H1 (cell line): ENCODE results near the gene NTN5. TPM values are rescaled to one million over a fixed set of nuclear protein-coding genes. Genes with fewer than 3 reads are reported as not detected.

Experiments
- CTCF ChIA-PET: fragments of 300-600 bp; sonication (Branson Sonifier 250); formaldehyde crosslinking; loops from one replicate; lab custom pipeline; 2021; ENCODE audit not compliant: partially characterized antibody; lab: Charles Lee
- POLR2A ChIA-PET: fragments of 300-600 bp; sonication (Branson Sonifier 250); formaldehyde crosslinking; loops from one replicate; lab custom pipeline; 2021; ENCODE audit warnings: inconsistent platforms; ENCODE audit not compliant: partially characterized antibody; lab: Charles Lee
- DNase-seq, 2 experiments: peaks; one replicate each; pipeline versions ENCODE4 v3.0.0 to v3.0.0-alpha.2; 2010 to 2022; ENCODE audit warnings: low spot score in 2 of 2, low read depth in 1 of 2, mixed read lengths in 1 of 2
- FAIRE-seq: peaks from 2 replicates; lab custom pipeline; 2011; peaks lifted over from hg19 to GRCh38; lab: Jason Lieb, UNC
- H2AFZ ChIP-seq: 2 replicates; pipeline ENCODE4 v1.8.1; 2012; ENCODE audit warnings: low read length, inconsistent platforms
- H2AK5ac ChIP-seq: 2 replicates; pipeline ENCODE4 v1.6.1; 2013; ENCODE audit warnings: low read depth, low read length
- H2BK120ac ChIP-seq: replicated peaks from 2 replicates; pipeline ENCODE3; 2013; ENCODE audit warnings: low read depth, low read length, inconsistent platforms
- H2BK12ac ChIP-seq: 2 replicates; pipeline ENCODE4 v1.6.1; 2013; ENCODE audit warnings: low read depth, low read length
- H2BK15ac ChIP-seq: 2 replicates; pipeline ENCODE4 v1.6.1; 2013; ENCODE audit warnings: low read length
- H2BK20ac ChIP-seq: 2 replicates; pipeline ENCODE4 v1.6.1; 2013; ENCODE audit warnings: low read length
- H2BK5ac ChIP-seq: 2 replicates; pipeline ENCODE4 v1.6.1; 2013; ENCODE audit warnings: low read depth, low read length
- H3K14ac ChIP-seq: 2 replicates; pipeline ENCODE4 v1.6.1; 2013; ENCODE audit warnings: inconsistent platforms; ENCODE audit not compliant: insufficient read length
- H3K18ac ChIP-seq: 2 replicates; pipeline ENCODE4 v1.6.1; 2013; ENCODE audit warnings: low read length; ENCODE audit errors: extremely low read depth
- H3K23ac ChIP-seq: 2 replicates; pipeline ENCODE4 v1.6.1; 2013; ENCODE audit warnings: inconsistent platforms; ENCODE audit not compliant: insufficient read length
- H3K23me2 ChIP-seq: 2 replicates; pipeline ENCODE4 v1.6.1; 2013; ENCODE audit warnings: low read depth, low read length
- H3K27ac ChIP-seq: 2 replicates; pipeline ENCODE4 v1.6.1; 2011; ENCODE audit warnings: low read depth, low read length, inconsistent platforms
- H3K27me3 ChIP-seq, 4 experiments: replicated peaks in 1 of 4; 1 replicate in 1 of 4; 2 replicates in 3 of 4; pipeline versions ENCODE4 v1.6.1 to v1.8.1; 2011 to 2013; ENCODE audit warnings: low read length in 3 of 4, mild to moderate bottlenecking in 3 of 4, inconsistent platforms in 2 of 4, mixed read lengths in 2 of 4, moderate library complexity in 1 of 4; ENCODE audit not compliant: control insufficient read depth in 3 of 4, insufficient read depth in 3 of 4; ENCODE audit errors: extremely low read depth in 1 of 4
- H3K36me3 ChIP-seq, 4 experiments: 2 replicates each; pipeline versions ENCODE4 v1.6.1 to v1.8.1; 2011 to 2013; ENCODE audit warnings: mild to moderate bottlenecking in 4 of 4, low read length in 3 of 4, moderate library complexity in 2 of 4, control low read depth in 1 of 4, inconsistent platforms in 1 of 4; ENCODE audit not compliant: insufficient read depth in 4 of 4, control insufficient read depth in 2 of 4
- H3K4ac ChIP-seq: replicated peaks from 2 replicates; pipeline ENCODE3; 2013; ENCODE audit warnings: low read length, low read depth, mixed read lengths, inconsistent platforms; ENCODE audit not compliant: insufficient read length
- H3K4me1 ChIP-seq, 4 experiments: replicated peaks in 1 of 4; 1 replicate in 1 of 4; 2 replicates in 3 of 4; pipeline versions ENCODE4 v1.6.1 to v1.8.1; 2011 to 2013; ENCODE audit warnings: low read length in 3 of 4, inconsistent platforms in 2 of 4, mixed read lengths in 1 of 4; ENCODE audit not compliant: insufficient read depth in 4 of 4, control insufficient read depth in 3 of 4
- H3K4me2 ChIP-seq, 2 experiments: 2 replicates each; pipeline versions ENCODE4 v1.6.1 to v1.8.1; 2011 to 2013; ENCODE audit warnings: low read depth in 2 of 2, low read length in 2 of 2, control low read depth in 1 of 2, inconsistent platforms in 1 of 2, mild to moderate bottlenecking in 1 of 2; ENCODE audit not compliant: insufficient read depth in 1 of 2
- H3K4me3 ChIP-seq, 4 experiments: fragments of 200-600, 300-600 bp in 1 of 4; sonication (generic), shearing (Covaris generic), sonication (Bioruptor Twin) in 1 of 4; 2 replicates each; pipeline versions ENCODE4 v1.5.1 to v1.8.1; 2011 to 2016; ENCODE audit warnings: low read length in 4 of 4, low read depth in 3 of 4, control low read depth in 2 of 4, inconsistent platforms in 2 of 4, mild to moderate bottlenecking in 2 of 4, mixed read lengths in 1 of 4, moderate library complexity in 1 of 4; ENCODE audit not compliant: insufficient read depth in 2 of 4; ENCODE audit errors: extremely low read depth in 1 of 4
- H3K56ac ChIP-seq: replicated peaks from 2 replicates; pipeline ENCODE3; 2013; ENCODE audit warnings: low read depth, mild to moderate bottlenecking, mixed read lengths, low read length, inconsistent platforms; ENCODE audit not compliant: insufficient read length
- H3K79me1 ChIP-seq: 2 replicates; pipeline ENCODE4 v1.6.1; 2013; ENCODE audit warnings: low read depth, low read length, control low read depth
- H3K79me2 ChIP-seq, 2 experiments: 2 replicates each; pipeline versions ENCODE4 v1.6.1 to v1.8.1; 2012 to 2013; ENCODE audit warnings: low read length in 2 of 2, mild to moderate bottlenecking in 2 of 2, inconsistent platforms in 1 of 2; ENCODE audit not compliant: insufficient read depth in 2 of 2, control insufficient read depth in 1 of 2
- H3K9ac ChIP-seq, 4 experiments: replicated peaks in 1 of 4; 1 replicate in 1 of 4; 2 replicates in 3 of 4; pipeline versions ENCODE4 v1.6.1 to v1.8.1; 2011 to 2013; ENCODE audit warnings: low read depth in 3 of 4, low read length in 3 of 4, control low read depth in 2 of 4, mild to moderate bottlenecking in 2 of 4, moderate library complexity in 2 of 4, inconsistent platforms in 1 of 4; ENCODE audit errors: extremely low read depth in 1 of 4
- H3K9me3 ChIP-seq, 2 experiments: 2 replicates each; pipeline versions ENCODE4 v1.6.1 to v1.8.1; 2012 to 2013; ENCODE audit warnings: mild to moderate bottlenecking in 2 of 2, moderate library complexity in 2 of 2, control low read depth in 1 of 2, inconsistent platforms in 1 of 2, low read depth in 1 of 2, low read length in 1 of 2, mixed read lengths in 1 of 2; ENCODE audit not compliant: insufficient read depth in 2 of 2
- H4K20me1 ChIP-seq, 2 experiments: replicated peaks in 1 of 2; 2 replicates each; pipeline versions ENCODE3 to v1.8.1; 2011 to 2013; ENCODE audit warnings: inconsistent platforms in 2 of 2, low read length in 2 of 2, mild to moderate bottlenecking in 1 of 2; ENCODE audit not compliant: insufficient read depth in 2 of 2, control insufficient read depth in 1 of 2
- H4K5ac ChIP-seq: 2 replicates; pipeline ENCODE4 v1.6.1; 2013; ENCODE audit warnings: low read length, low read depth, mixed read lengths, inconsistent platforms; ENCODE audit not compliant: insufficient read length
- H4K8ac ChIP-seq: 2 replicates; pipeline ENCODE4 v1.8.0; 2013; ENCODE audit warnings: mild to moderate bottlenecking, moderate library complexity, low read length, inconsistent platforms; ENCODE audit not compliant: insufficient read depth; ENCODE audit errors: extremely low read depth
- H4K91ac ChIP-seq: replicated peaks from 2 replicates; pipeline ENCODE3; 2013; ENCODE audit warnings: low read length, mixed read lengths, inconsistent platforms; ENCODE audit not compliant: insufficient read length
- FOSL1 ChIP-seq: IDR thresholded peaks from 2 replicates; pipeline ENCODE4 v1.6.1; 2011; ENCODE audit warnings: mild to moderate bottlenecking, low read depth, low read length, moderate library complexity; ENCODE audit not compliant: insufficient read depth
- POLR2A ChIP-seq, 2 experiments: IDR thresholded peaks; 1 replicate in 1 of 2; 2 replicates in 1 of 2; pipeline ENCODE4 v1.6.1; 2011; ENCODE audit warnings: low read depth in 2 of 2, low read length in 2 of 2, mild to moderate bottlenecking in 2 of 2; ENCODE audit errors: control extremely low read depth in 1 of 2
- WGBS, 2 experiments: shearing (Covaris generic) in 1 of 2; methylation state at CpG; one replicate each; pipeline versions ENCODE4 v1.1.6 to v1.1.7; 2013 to 2015; ENCODE audit warnings: low lambda C conversion rate in 2 of 2, mixed read lengths in 2 of 2, inconsistent platforms in 1 of 2, low coverage in 1 of 2, missing lambda C conversion rate in 1 of 2; ENCODE audit not compliant: insufficient replicate concordance in 2 of 2, insufficient coverage in 1 of 2, insufficient read length in 1 of 2; ENCODE audit errors: extremely low coverage in 1 of 2, missing lambda C conversion rate in 1 of 2; 5-methylcytosine and 5-hydroxymethylcytosine counted together
- polyA plus RNA-seq, 7 experiments: library from polyadenylated mRNA; depleted of rRNA in 3 of 7; stranded (reverse) in 5 of 7; unstranded in 2 of 7; fragments of >200 nt in 5 of 7; fragments of 200-250 nt in 2 of 7; gene quantifications; 1 replicate in 5 of 7; 2 replicates in 1 of 7; 4 replicates in 1 of 7; pipeline versions ENCODE4 v1.2.1 to v1.2.3, GENCODE V29; 2011 to 2013; ENCODE audit warnings: missing spikeins in 2 of 7, mixed read lengths in 2 of 7
- total RNA-seq: library from RNA; stranded (reverse); fragmentation: NEBNext Ultra II Directional; extraction: Animal tissue kit (Norgen Biotek cat#: 25700); gene quantifications from 2 replicates; pipeline ENCODE4 v1.2.1, GENCODE V29; 2021

The NTN5 gene
- total and polyA plus RNA-seq, 2 of the 8 experiments (the other 6 are each of a cell fraction or from before 2014, with no cell fraction given): 0.47 to 0.85 TPM

DNA sequence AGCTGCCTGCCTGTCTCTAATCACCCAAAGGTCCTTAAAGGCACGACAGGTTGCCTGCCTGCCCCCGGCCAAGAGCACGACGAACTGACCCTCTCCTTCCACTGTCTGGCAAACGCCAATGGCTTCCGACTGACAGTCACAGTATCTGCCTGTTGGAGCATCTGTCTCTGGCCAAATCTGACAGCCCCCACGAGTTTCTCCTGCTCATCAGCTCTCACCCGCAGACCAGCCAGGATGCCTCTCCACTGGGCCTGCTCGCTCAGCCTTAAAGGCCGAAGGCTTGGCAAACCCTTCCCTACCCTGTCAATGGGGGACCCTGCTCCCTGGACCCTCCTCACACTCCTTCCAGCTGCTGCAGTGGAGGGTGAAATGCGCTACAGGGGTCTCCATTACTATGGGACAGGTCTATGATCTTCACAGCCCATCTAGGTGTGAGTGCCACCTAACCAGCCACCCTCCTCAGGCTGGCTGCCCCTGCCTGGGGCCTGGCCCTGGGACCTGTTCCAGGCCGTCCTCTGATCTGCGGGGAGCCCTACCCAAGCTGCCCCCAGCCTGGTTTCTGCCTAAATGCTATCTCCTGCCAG is 58.9 kb downstream of the NTN5 start:
- Histone ChIP-seq H2BK20ac (no peak overlapping the region), H4K8ac (peak overlapping the region; percentile 86), H3K27ac (peak overlapping the region; percentile 80), H3K56ac (no peak overlapping the region), H4K91ac (peak overlapping the region; percentile 68), H3K79me1 (peaks cover 4% of the 10 kb centered on the region; the same call in 1 of the 2 replicates), H4K5ac (peak overlapping the region; percentile 58), H3K23me2 (peaks cover 4% of the 10 kb centered on the region; the same call in 1 of the 2 replicates), H3K4me3 (peak overlapping the region in 3 of 4 experiments; percentile 0 to 50 (median 10); a peak in 5 of 8 replicates), H2AFZ (no peak overlapping the region), H3K9me3 (no peaks in the 10 kb centered on the region), H4K20me1 (peaks cover 25 to 39% of the 10 kb centered on the region in 2 experiments), H2AK5ac (peak overlapping the region; percentile 54; the same call in 1 of the 2 replicates), H2BK12ac (0 out of 2 replicates have a peak overlapping the region, but pooled peaks have one; percentile 90), H3K18ac (peak overlapping the region; percentile 17; the same call in 1 of the 2 replicates), H3K27me3 (no peaks in the 10 kb centered on the region)
- CTCF ChIA-PET: interaction anchor here (1.1 to 7.2 kb wide), 3 partner anchors 17 to 124 kb away, joined by 3 to 37 read pairs (median 3); no protein-coding TSS in a partner anchor
- FAIRE-seq: no peak
- WGBS, 2 experiments: 87% methylated on average over 13 of the region's 13 CpGs; no CpG with 5 or more reads in 1 of the 2 experiments
- POLR2A ChIA-PET: interaction anchor here (0.5 to 30.9 kb wide), 21 partner anchors 1 to 221 kb away, joined by 3 to 788 read pairs (median 4); partner anchors contain the start of genes CA11, DBP, FAM83E and GRIN2D
- no peak for TF ChIP-seq FOSL1
- TF ChIP-seq POLR2A (IDR thresholded peaks at IDR 0.05; ENCODE audit: control extremely low read depth in 1 of 2, low read depth in 2 of 2, low read length in 2 of 2): peak in 1 of 2 experiments; percentile 58; a peak in 1 of 3 replicates
- TF ChIP-seq, all 59 proteins: peak for 1
- peaks cover 17 to 32% (median 21%) of the 10 kb centered on the region in 4 experiments for H3K36me3 ChIP-seq
- no peak for DNase-seq
- peaks cover 20 to 29% of the 10 kb centered on the region in 2 experiments for H3K79me2 ChIP-seq
- peak overlapping the region; percentile 88; the same call in 1 of the 2 replicates for H2BK15ac ChIP-seq
- no peak overlapping the region for H3K14ac ChIP-seq
- H2BK5ac ChIP-seq: peak overlapping the region; percentile 88
- H2BK120ac ChIP-seq: no peak overlapping the region
- H3K4ac ChIP-seq: peak overlapping the region; percentile 99
- H3K9ac ChIP-seq: peak overlapping the region in 2 of 4 experiments; percentile 0 to 50; a peak in 4 of 7 replicates
- no peak overlapping the region for H3K23ac ChIP-seq
- H3K4me1 ChIP-seq: peaks cover 0 to 45% (median 35%) of the 10 kb centered on the region in 4 experiments; a peak in 6 of 7 replicates
- H3K4me2 ChIP-seq: peak overlapping the region; percentile 58 to 66
